ENCODE measurements around the gene AMBRA1.

The AMBRA1 gene

DNA sequence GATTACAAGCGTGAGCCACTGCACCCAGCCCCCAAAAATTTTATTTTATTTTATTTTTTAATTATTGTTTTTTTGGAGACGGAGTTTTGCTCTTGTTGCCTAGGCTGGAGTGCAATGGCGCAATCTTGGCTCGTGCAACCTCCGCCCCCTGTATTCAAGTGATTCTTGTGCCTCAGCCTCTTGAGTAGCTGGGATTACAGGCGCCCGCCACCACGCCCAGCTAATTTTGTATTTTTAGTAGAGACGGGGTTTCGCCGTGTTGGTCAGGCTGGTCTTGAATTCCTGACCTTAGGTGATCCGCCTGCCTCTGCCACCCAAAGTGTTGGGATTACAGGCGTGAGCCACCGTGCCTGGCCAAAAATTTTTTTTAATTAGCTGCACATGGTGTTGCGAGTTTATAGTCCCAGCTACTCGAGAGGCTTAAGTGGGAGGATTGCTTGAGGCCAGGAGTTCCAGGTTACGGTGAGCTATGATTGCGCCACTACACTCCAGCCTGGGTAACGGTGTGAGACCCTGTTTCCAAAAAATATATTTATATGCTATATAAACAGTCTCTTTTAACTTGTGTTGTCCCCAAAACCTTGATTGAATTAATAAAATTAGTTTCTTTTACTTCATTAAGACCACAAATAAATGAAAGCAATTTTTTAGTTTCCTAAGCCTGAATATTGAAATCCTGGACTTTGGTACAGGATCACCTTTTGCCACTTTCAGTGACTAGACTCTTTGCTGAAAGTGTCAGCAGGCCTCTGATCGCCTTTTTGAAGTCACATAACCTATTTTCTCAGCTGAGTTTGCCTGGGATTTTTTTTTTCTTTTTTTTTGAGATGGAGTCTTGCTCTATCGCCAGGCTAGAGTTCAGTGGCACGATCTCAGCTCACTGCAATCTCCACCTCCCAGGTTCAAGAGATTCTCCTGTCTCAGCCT lies 39.7 kb upstream of the AMBRA1 start:
- H3K27ac ChIP-seq (ENCODE audit: low read depth, low read length), result no peak overlapping the region
- H3K36me3 ChIP-seq (ENCODE audit: control insufficient read depth in 1 of 2, insufficient read depth in 2 of 2, low read length in 2 of 2), result peaks cover 12 to 37% of the 10 kb centered on the region in 2 donors
- H3K27me3 ChIP-seq (ENCODE audit: control insufficient read depth in 1 of 2, insufficient read depth in 2 of 2, low read length in 2 of 2), result no peaks in the 10 kb centered on the region
- H3K9me3 ChIP-seq (ENCODE audit: control insufficient read depth in 1 of 2, low read length in 2 of 2), result no peaks in the 10 kb centered on the region
- H3K4me1 ChIP-seq (ENCODE audit: control insufficient read depth in 1 of 2, insufficient read depth in 2 of 2, low read length in 2 of 2), result no peaks in the 10 kb centered on the region
- H3K9ac ChIP-seq (ENCODE audit: low read depth in 1 of 2, low read length in 2 of 2), result no peak overlapping the region
- H3K4me3 ChIP-seq (ENCODE audit: low read depth in 1 of 2, low read length in 2 of 2), result no peak overlapping the region

DNA sequence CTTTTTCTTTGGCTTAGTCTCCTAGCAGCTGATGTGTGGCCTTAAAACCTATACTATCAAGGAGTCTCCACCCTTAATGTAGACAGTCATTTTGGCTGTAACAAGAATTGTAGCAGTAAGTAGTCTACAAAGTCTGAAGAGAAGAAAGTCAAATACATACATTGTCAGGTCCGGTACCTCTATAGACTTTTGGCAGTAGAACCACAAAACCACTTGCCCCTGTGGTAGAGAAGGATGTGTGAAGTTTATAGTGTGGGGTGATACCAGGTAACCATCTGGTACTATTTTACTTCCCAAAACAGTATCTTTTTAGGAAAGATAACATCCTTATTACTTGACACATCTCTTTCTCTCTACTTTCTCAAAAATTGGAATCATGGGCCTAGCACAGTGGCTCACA lies 38.7 kb upstream of the AMBRA1 start:
- no peaks in the 10 kb centered on the region for H3K27me3 ChIP-seq (ENCODE audit: control insufficient read depth in 1 of 2, insufficient read depth in 2 of 2, low read length in 2 of 2)
- peaks cover 12 to 33% of the 10 kb centered on the region in 2 donors for H3K36me3 ChIP-seq (ENCODE audit: control insufficient read depth in 1 of 2, insufficient read depth in 2 of 2, low read length in 2 of 2)
- no peaks in the 10 kb centered on the region for H3K4me1 ChIP-seq (ENCODE audit: control insufficient read depth in 1 of 2, insufficient read depth in 2 of 2, low read length in 2 of 2)
- no peak overlapping the region for H3K27ac ChIP-seq (ENCODE audit: low read depth, low read length)
- H3K9ac ChIP-seq (ENCODE audit: low read depth in 1 of 2, low read length in 2 of 2), result no peak overlapping the region
- no peaks in the 10 kb centered on the region for H3K9me3 ChIP-seq (ENCODE audit: control insufficient read depth in 1 of 2, low read length in 2 of 2)
- H3K4me3 ChIP-seq (ENCODE audit: low read depth in 1 of 2, low read length in 2 of 2), result no peak overlapping the region

DNA sequence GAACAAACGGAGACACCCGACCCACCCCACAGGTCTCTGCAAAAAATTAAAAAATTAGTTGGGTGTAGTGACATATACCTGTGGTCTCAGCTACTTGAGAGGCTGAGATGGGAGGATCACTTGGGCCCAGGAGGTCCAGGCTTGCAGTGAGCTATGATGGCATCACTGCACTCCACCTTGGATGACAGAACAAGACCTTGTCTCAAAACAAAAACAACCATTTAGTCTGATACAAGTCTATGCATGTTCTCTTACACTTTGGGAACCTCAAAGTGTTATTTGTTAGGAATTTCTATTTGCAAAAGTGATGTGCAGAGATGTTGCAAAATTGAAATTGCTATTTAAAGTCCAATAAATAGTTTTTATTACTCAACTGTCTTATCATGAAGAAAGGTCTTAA lies 37.9 kb upstream of the AMBRA1 start:
- no peak overlapping the region for H3K9ac ChIP-seq (ENCODE audit: low read depth in 1 of 2, low read length in 2 of 2)
- H3K36me3 ChIP-seq (ENCODE audit: control insufficient read depth in 1 of 2, insufficient read depth in 2 of 2, low read length in 2 of 2), result peaks cover 12 to 33% of the 10 kb centered on the region in 2 donors
- no peaks in the 10 kb centered on the region for H3K4me1 ChIP-seq (ENCODE audit: control insufficient read depth in 1 of 2, insufficient read depth in 2 of 2, low read length in 2 of 2)
- no peak overlapping the region for H3K4me3 ChIP-seq (ENCODE audit: low read depth in 1 of 2, low read length in 2 of 2)
- no peaks in the 10 kb centered on the region for H3K9me3 ChIP-seq (ENCODE audit: control insufficient read depth in 1 of 2, low read length in 2 of 2)
- H3K27ac ChIP-seq (ENCODE audit: low read depth, low read length), result no peak overlapping the region
- H3K27me3 ChIP-seq (ENCODE audit: control insufficient read depth in 1 of 2, insufficient read depth in 2 of 2, low read length in 2 of 2), result no peaks in the 10 kb centered on the region

DNA sequence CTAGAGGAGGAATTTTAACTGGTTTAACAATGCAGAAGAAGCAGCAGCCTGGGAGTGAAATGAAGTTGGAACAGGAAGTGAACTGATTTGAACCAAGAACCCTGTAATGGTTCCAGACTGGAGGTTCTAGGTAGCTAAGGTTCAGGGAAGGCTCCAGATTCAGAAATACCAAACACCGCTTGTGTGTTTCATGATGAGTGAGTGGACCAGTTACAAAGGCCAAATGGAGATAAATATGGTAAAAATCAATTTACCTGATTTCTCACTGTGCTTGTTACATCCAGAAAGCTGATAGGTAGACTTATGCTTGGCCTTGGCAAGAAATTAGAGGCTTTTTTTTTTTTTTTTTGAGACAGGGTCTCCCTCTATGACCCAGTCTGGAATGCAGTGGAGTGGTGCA lies 36.4 kb upstream of the AMBRA1 start:
- H3K36me3 ChIP-seq (ENCODE audit: control insufficient read depth in 1 of 2, insufficient read depth in 2 of 2, low read length in 2 of 2), result peaks cover 11 to 42% of the 10 kb centered on the region in 2 donors
- no peaks in the 10 kb centered on the region for H3K9me3 ChIP-seq (ENCODE audit: control insufficient read depth in 1 of 2, low read length in 2 of 2)
- no peak overlapping the region for H3K27ac ChIP-seq (ENCODE audit: low read depth, low read length)
- no peaks in the 10 kb centered on the region for H3K27me3 ChIP-seq (ENCODE audit: control insufficient read depth in 1 of 2, insufficient read depth in 2 of 2, low read length in 2 of 2)
- H3K4me3 ChIP-seq (ENCODE audit: low read depth in 1 of 2, low read length in 2 of 2), result no peak overlapping the region
- peaks cover 0 to 4% of the 10 kb centered on the region in 2 donors for H3K4me1 ChIP-seq (ENCODE audit: control insufficient read depth in 1 of 2, insufficient read depth in 2 of 2, low read length in 2 of 2)
- H3K9ac ChIP-seq (ENCODE audit: low read depth in 1 of 2, low read length in 2 of 2), result no peak overlapping the region

- Histone ChIP-seq H3K27ac (ENCODE audit: low read depth, low read length) (no peak overlapping the region), H3K9me3 (ENCODE audit: control insufficient read depth in 1 of 2, low read length in 2 of 2) (no peaks in the 10 kb centered on the region), H3K4me1 (ENCODE audit: control insufficient read depth in 1 of 2, insufficient read depth in 2 of 2, low read length in 2 of 2) (peaks cover 0 to 4% of the 10 kb centered on the region in 2 donors), H3K36me3 (ENCODE audit: control insufficient read depth in 1 of 2, insufficient read depth in 2 of 2, low read length in 2 of 2) (peaks cover 11 to 51% of the 10 kb centered on the region in 2 donors), H3K27me3 (ENCODE audit: control insufficient read depth in 1 of 2, insufficient read depth in 2 of 2, low read length in 2 of 2) (no peaks in the 10 kb centered on the region), H3K9ac (ENCODE audit: low read depth in 1 of 2, low read length in 2 of 2) (no peak overlapping the region), H3K4me3 (ENCODE audit: low read depth in 1 of 2, low read length in 2 of 2) (no peak overlapping the region)
These were observed 35.1 kb upstream of the AMBRA1 start for GRCh38 chr11:46628961-46629360.

- no peak overlapping the region for H3K4me3 ChIP-seq (ENCODE audit: low read depth in 1 of 2, low read length in 2 of 2)
- H3K9ac ChIP-seq (ENCODE audit: low read depth in 1 of 2, low read length in 2 of 2), result no peak overlapping the region
- peaks cover 4% of the 10 kb centered on the region in 2 donors for H3K4me1 ChIP-seq (ENCODE audit: control insufficient read depth in 1 of 2, insufficient read depth in 2 of 2, low read length in 2 of 2)
- H3K27ac ChIP-seq (ENCODE audit: low read depth, low read length), result no peak overlapping the region
- H3K9me3 ChIP-seq (ENCODE audit: control insufficient read depth in 1 of 2, low read length in 2 of 2), result no peaks in the 10 kb centered on the region
- H3K27me3 ChIP-seq (ENCODE audit: control insufficient read depth in 1 of 2, insufficient read depth in 2 of 2, low read length in 2 of 2), result no peaks in the 10 kb centered on the region
- H3K36me3 ChIP-seq (ENCODE audit: control insufficient read depth in 1 of 2, insufficient read depth in 2 of 2, low read length in 2 of 2), result peaks cover 10 to 39% of the 10 kb centered on the region in 2 donors
These were observed 31.6 kb upstream of the AMBRA1 start for GRCh38 chr11:46625406-46625805.

GRCh38 chr11:46618837-46619236 lies 25.0 kb upstream of the AMBRA1 start:
- no peaks in the 10 kb centered on the region for H3K9me3 ChIP-seq (ENCODE audit: control insufficient read depth in 1 of 2, low read length in 2 of 2)
- H3K9ac ChIP-seq (ENCODE audit: low read depth in 1 of 2, low read length in 2 of 2), result no peak overlapping the region
- H3K36me3 ChIP-seq (ENCODE audit: control insufficient read depth in 1 of 2, insufficient read depth in 2 of 2, low read length in 2 of 2), result peaks cover 0 to 15% of the 10 kb centered on the region in 2 donors
- H3K27ac ChIP-seq (ENCODE audit: low read depth, low read length), result no peak overlapping the region
- no peaks in the 10 kb centered on the region for H3K27me3 ChIP-seq (ENCODE audit: control insufficient read depth in 1 of 2, insufficient read depth in 2 of 2, low read length in 2 of 2)
- H3K4me1 ChIP-seq (ENCODE audit: control insufficient read depth in 1 of 2, insufficient read depth in 2 of 2, low read length in 2 of 2), result peaks cover 20 to 24% of the 10 kb centered on the region in 2 donors
- H3K4me3 ChIP-seq (ENCODE audit: low read depth in 1 of 2, low read length in 2 of 2), result peak overlapping the region; percentile 51 to 88

GRCh38 chr11:46617972-46618314 lies 24.1 kb upstream of the AMBRA1 start:
- peak overlapping the region; percentile 88 to 96 for H3K4me3 ChIP-seq (ENCODE audit: low read depth in 1 of 2, low read length in 2 of 2)
- no peaks in the 10 kb centered on the region for H3K9me3 ChIP-seq (ENCODE audit: control insufficient read depth in 1 of 2, low read length in 2 of 2)
- peak overlapping the region; percentile 98 for H3K27ac ChIP-seq (ENCODE audit: low read depth, low read length)
- H3K9ac ChIP-seq (ENCODE audit: low read depth in 1 of 2, low read length in 2 of 2), result peak overlapping the region; percentile 91 to 99
- peaks cover 20 to 24% of the 10 kb centered on the region in 2 donors for H3K4me1 ChIP-seq (ENCODE audit: control insufficient read depth in 1 of 2, insufficient read depth in 2 of 2, low read length in 2 of 2)
- no peaks in the 10 kb centered on the region for H3K27me3 ChIP-seq (ENCODE audit: control insufficient read depth in 1 of 2, insufficient read depth in 2 of 2, low read length in 2 of 2)
- H3K36me3 ChIP-seq (ENCODE audit: control insufficient read depth in 1 of 2, insufficient read depth in 2 of 2, low read length in 2 of 2), result peaks cover 0 to 13% of the 10 kb centered on the region in 2 donors

DNA sequence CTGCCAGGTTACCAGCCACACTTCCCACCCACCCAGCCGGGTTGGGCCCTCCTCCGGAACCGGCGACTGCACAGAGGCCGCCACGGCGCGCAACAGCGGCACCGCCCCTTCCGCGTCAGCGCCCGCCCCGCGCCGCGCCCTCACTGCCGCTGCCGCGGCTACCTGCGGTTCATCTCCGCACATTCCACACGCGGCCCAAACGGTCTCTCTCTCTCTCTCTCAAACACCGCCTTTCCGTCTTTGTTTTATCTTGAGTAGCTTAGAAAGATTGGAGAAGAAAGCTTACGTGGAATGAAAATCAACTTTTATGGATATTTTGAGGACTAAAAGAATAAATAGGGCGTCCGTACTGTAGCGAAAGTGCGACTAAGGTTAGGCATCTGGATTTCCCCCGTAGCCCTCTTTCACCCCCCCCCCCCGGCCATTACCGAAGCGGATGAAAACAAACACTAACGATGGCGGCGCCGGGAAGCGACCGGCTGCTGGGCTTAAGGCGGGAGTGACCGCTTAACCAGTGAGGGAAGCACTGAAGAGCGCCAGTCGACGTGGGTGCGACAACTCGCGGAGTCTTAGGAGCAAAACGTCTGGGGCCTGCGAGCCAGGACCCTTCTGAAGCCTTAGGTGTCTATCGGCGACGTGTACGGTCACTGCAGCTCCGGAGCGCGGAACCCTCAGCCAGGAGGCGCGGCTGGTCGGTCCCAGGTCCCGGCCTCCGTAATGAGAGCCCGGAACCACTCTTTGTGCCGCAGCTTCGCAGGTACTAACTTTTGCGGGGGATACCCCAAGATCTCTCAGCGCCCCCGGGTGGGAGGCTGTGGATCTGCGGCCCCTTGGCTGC lies 23.5 kb upstream of the AMBRA1 start, which contains the start of the genes ATG13 and HARBI1:
Gene ATG13 (plus strand): TSS at position 420 of the 838 bp plus-strand sequence. CDS start 26,739 bp downstream, outside the sequence.
Gene HARBI1 (minus strand): TSS at position 94 of the 838 bp plus-strand sequence. CDS start 990 bp downstream, outside the sequence.
- H3K4me1 ChIP-seq (ENCODE audit: control insufficient read depth in 1 of 2, insufficient read depth in 2 of 2, low read length in 2 of 2), result peaks cover 21 to 26% of the 10 kb centered on the region in 2 donors
- H3K27me3 ChIP-seq (ENCODE audit: control insufficient read depth in 1 of 2, insufficient read depth in 2 of 2, low read length in 2 of 2), result no peaks in the 10 kb centered on the region

More for the DNA sequence above, 23.5 kb upstream of the AMBRA1 start, which contains the start of the genes ATG13 and HARBI1:
- Histone ChIP-seq H3K4me3 (ENCODE audit: low read depth in 1 of 2, low read length in 2 of 2) (peak within 1 kb of the TSS; percentile 88 to 96), H3K9me3 (ENCODE audit: control insufficient read depth in 1 of 2, low read length in 2 of 2) (no peaks in the 10 kb centered on the region), H3K27ac (ENCODE audit: low read depth, low read length) (peak within 1 kb of the TSS; percentile 98), H3K36me3 (ENCODE audit: control insufficient read depth in 1 of 2, insufficient read depth in 2 of 2, low read length in 2 of 2) (peaks cover 0 to 8% of the 10 kb centered on the region in 2 donors), H3K9ac (ENCODE audit: low read depth in 1 of 2, low read length in 2 of 2) (peak within 1 kb of the TSS; percentile 91 to 99)
